ENCODE measurements around the gene CPT1C.

CPT1C gene

DNA sequence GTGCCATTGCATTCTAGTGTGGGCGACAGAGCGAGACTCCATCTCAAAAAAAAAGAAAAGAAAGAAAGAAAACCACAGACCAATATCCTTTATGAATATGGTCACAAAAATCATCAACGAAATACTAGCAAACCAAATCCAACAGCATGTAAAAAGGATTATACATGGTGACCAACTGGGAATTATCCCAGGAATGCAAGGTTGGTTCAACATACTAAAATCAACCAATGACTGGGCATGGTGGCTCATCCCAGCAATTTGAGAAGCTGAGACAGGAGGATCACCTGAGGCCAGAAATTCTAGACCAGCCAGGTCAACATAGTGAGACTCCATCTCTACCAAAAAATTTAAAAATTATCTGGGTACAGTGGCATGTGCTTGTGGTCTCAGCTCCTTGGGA, 65.0 kb downstream of the CPT1C start:
- DNase-seq (ENCODE audit: low read depth in 2 of 2): no peak

DNA sequence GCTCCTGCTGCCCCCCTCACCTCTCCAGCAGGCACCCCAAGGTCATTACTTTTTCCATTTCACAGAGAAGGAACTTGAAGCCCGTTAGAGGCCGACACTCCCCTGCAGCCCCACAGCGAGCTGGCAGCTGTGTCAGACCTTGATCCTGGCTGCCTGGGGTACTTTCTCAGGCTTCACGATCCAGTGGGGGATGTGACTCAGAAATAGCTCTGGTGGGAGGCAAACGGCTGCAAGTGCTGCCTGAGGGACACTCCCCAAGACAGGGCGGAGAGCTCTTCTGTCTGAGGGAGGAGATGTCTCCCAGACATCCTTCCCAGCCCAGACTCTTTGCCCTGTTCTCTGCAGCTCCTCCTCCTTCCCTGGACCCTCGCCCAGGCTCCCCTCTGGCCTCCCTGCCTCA, 67.4 kb downstream of the CPT1C start:
- DNase-seq (ENCODE audit: low read depth in 2 of 2): no peak

DNA sequence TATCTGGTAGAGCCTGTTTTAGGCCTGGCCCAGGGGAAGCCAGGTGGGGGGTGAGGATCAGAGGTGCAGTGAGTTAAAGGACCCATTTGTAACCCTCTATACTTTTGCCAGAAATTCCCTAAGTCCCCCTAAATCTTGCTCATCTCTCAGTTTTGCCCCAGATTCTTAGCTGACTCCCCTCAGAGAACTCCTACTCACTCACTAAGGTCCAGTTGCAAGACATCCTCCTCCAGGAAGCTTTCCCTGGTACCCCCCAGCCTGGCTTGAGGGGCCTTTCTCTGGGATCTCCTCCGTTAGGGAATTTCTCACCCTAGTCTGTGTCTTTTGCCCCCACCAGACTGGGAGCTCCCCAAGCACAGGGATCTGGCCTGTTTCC, 70.3 kb downstream of the CPT1C start:
- DNase-seq (ENCODE audit: low read depth in 2 of 2): no peak

DNA sequence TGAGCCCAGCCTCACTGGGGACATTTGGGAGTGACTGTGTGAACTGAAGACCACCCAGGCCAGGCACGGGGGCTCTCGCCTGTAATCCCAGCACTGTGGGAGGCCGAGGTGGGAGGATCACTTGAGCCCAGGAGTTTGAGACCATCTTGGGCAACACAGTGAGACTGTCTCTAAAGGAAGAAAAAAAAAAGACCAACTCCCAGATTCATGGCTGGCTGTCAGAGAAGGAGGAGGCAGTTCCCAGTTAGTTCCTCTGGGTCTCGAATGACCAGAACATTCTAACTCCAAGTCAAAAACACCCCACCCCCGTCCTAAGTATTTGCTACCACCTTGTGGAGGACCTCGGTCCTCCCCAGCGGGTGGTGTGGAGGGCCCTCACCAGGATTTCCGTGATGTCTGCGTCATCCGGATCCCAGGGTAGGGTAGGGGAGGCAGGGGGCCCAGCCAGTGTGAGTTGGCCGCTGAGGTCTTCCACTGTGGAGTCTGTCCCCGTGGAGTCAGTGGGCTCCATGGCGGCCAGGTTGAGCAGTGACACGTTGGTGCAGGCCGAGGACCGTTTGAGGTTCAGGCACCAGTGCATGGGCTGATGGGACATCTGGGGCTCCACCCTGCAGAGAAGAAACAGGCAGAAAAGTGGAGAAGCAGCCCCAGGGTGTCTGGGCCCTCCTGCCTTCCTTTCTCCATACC, 70.9 kb downstream of the CPT1C start:
- no peak for DNase-seq (ENCODE audit: low read depth in 2 of 2)

DNA sequence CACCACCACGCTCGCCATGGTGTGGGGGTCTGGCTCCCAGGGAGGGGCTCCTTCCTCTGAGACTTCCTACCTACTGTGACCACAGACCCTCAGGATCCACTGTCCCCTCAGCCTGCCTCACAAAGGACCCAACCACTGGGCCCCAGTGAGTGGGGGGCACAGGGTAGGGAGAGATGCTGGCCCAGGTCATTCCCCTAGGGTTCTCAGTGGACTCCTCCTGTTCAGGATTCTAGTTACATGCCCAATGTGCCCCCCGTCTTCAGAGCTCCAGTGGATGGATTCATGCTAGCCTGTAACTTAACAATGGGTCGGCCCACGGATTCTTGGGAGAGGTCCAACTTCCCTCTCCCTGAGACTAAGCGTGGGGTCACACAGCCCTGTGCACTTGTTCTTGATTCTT, 72.3 kb downstream of the CPT1C start, which contains the start of gene TSKS:
TSS of gene TSKS (minus strand) at position 77 of the 400 bp plus-strand sequence. CDS start at position 18, 59 bp downstream.
- DNase-seq (ENCODE audit: low read depth in 2 of 2): no peak
